NK-92 treated with Interleukin-12 subunit alpha and Interleukin-12 subunit beta, amount 100 ng/mL, for 24 hours (cell line): ENCODE measurements around the gene SLC24A2.
A peak's percentile ranks its signal among the peaks of the same experiment; 100 is the strongest.

Source experiments
- DNase-seq: peaks from one replicate; lab custom pipeline; 2025; lab: John Stamatoyannopoulos, UW

Gene SLC24A2

DNA sequence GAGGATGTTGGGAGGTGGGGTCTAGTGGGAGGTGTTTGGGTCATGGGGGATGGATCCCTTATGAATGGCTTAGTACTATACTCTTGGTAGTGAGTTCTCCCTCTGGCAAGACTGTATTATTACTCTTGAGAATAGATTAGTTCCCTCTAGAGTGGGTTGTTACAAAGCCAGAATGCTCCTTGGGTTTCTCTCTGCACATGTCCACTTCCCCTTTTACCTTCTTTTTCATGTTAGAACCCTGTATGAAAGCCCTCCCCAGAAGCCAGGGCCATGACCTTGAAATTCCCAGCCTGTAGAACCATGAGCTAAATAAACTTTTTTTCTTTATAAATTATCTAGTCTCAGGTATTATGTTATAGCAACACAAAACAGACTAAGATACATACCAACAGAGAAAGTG is 31.1 kb downstream of the SLC24A2 start:
- no peak for DNase-seq

GRCh38 chr9:19754921-19755320 is 33.9 kb downstream of the SLC24A2 start:
- DNase-seq = no peak

GRCh38 chr9:19748278-19749126 is 40.3 kb downstream of the SLC24A2 start:
- peak; percentile 5 for DNase-seq

DNA sequence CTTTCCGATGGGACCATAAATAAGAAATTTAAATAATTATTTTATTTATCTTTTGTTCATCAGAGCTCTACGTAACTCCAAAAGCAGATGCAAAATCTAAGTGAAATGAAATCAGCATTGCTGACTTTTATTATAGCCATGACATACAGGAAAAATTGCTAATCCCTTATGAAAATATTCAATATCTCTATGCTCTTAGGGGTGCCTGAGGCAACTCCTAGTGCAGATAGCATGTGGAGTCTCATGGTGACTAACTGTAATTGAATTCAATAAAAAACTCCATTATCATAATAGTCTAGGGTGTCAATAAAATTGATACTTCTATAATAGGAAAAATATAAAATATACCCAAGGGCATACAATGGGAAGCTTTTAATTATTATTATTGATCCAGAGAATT is 42.6 kb downstream of the SLC24A2 start:
- no peak for DNase-seq

DNA sequence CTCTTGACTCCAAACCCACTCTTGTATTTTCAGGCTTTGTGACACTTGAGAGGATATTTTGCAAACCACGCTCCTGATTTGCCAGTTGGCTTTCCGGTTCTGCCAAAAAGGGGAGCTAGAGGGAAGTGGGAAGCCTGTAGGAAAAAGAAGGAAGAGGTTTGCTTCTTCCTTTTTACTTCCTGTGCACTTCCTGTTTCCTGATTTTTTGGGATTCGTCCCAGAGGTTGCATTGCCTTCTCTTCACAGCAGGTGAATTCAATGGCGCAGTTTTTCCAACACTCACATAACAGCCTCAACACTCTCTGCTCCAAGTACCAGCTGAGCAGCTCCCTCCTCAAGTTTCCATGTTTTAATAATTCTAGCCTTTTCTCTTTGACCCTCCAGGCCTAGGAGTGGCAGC is 47.7 kb downstream of the SLC24A2 start:
- DNase-seq = no peak
